ENCODE data around the gene MAP4K2. TPM values are rescaled to one million over a fixed set of nuclear protein-coding genes. Genes with fewer than 3 reads are reported as not detected.
A peak's percentile ranks its signal among the peaks of the same experiment; 100 is the strongest.

The MAP4K2 gene
- total and polyA plus RNA-seq, 2 donors from 2014 or later: 12.5 to 15.4 TPM

GRCh38 chr11:64750361-64751054 lies 52.5 kb downstream of the MAP4K2 start:
- FAIRE-seq (no peak), DNase-seq (peak in 2 of 5 donors; percentile 42 to 46)
- peak; percentile 7 for TF ChIP-seq CTCF (IDR thresholded peaks at IDR 0.05; ENCODE audit: borderline replicate concordance, extremely low read depth, insufficient read depth)
- Histone ChIP-seq H3K9me3 (ENCODE audit: control insufficient read depth in 2 of 3, insufficient read depth in 1 of 3, low read length in 3 of 3) (no peaks in the 10 kb centered on the region), H3K4me1 (ENCODE audit: control insufficient read depth in 2 of 3, insufficient read depth in 2 of 3, low read depth in 1 of 3, low read length in 3 of 3) (peaks cover 0 to 1% (median 0%) of the 10 kb centered on the region in 3 donors), H3K36me3 (ENCODE audit: control insufficient read depth in 2 of 3, insufficient read depth in 3 of 3, low read length in 3 of 3) (no peaks in the 10 kb centered on the region), H3K27me3 (ENCODE audit: control insufficient read depth, insufficient read depth, low read length) (no peaks in the 10 kb centered on the region), H3K9ac (ENCODE audit: low read length in 3 of 3) (no peak overlapping the region), H3K4me3 (ENCODE audit: low read length in 3 of 3) (no peak overlapping the region), H3K27ac (ENCODE audit: low read depth in 2 of 2, low read length in 2 of 2) (no peak overlapping the region)
- intact Hi-C loops (cut with DNase I): no loop called here

GRCh38 chr11:64747961-64748665 lies 54.9 kb downstream of the MAP4K2 start:
- H3K4me1 ChIP-seq (ENCODE audit: control insufficient read depth in 2 of 3, insufficient read depth in 2 of 3, low read depth in 1 of 3, low read length in 3 of 3): peaks cover 0 to 8% (median 0%) of the 10 kb centered on the region in 3 donors
- FAIRE-seq: no peak
- no peak overlapping the region for H3K27ac ChIP-seq (ENCODE audit: low read depth in 2 of 2, low read length in 2 of 2)
- intact Hi-C loops (cut with DNase I): no loop called here
- DNase-seq: peak in 1 of 5 donors; percentile 22
- no peak for TF ChIP-seq CTCF (IDR thresholded peaks at IDR 0.05; ENCODE audit: borderline replicate concordance, extremely low read depth, insufficient read depth)
- H3K9me3 ChIP-seq (ENCODE audit: control insufficient read depth in 2 of 3, insufficient read depth in 1 of 3, low read length in 3 of 3): no peaks in the 10 kb centered on the region
- H3K36me3 ChIP-seq (ENCODE audit: control insufficient read depth in 2 of 3, insufficient read depth in 3 of 3, low read length in 3 of 3): no peaks in the 10 kb centered on the region
- H3K4me3 ChIP-seq (ENCODE audit: low read length in 3 of 3): no peak overlapping the region
- H3K27me3 ChIP-seq (ENCODE audit: control insufficient read depth, insufficient read depth, low read length): peaks cover 6% of the 10 kb centered on the region
- no peak overlapping the region for H3K9ac ChIP-seq (ENCODE audit: low read length in 3 of 3)

DNA sequence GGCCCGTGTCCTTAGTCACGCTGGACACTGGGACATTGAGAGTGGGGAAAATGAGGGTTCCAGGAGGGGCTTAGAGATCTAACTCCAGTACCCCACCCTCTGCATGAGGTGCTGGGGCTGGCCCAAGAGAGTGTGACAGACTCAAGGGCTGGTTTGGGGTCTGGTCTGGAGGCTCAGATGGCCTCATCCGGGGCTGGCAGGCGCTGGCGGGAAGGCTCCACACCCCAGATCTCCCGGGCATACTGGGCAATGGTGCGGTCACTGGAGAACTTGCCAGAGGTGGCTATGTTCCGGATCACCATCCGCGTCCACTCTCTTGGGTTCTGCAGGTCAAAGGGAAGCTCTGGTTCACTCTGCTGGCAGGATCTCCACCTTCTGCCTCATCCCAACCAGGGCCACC lies 56.5 kb downstream of the MAP4K2 start:
- TF ChIP-seq CTCF (IDR thresholded peaks at IDR 0.05; ENCODE audit: borderline replicate concordance, extremely low read depth, insufficient read depth): no peak
- Histone ChIP-seq H3K4me3 (ENCODE audit: low read length in 3 of 3) (no peak overlapping the region), H3K27ac (ENCODE audit: low read depth in 2 of 2, low read length in 2 of 2) (peak overlapping the region; percentile 49 to 92), H3K36me3 (ENCODE audit: control insufficient read depth in 2 of 3, insufficient read depth in 3 of 3, low read length in 3 of 3) (no peaks in the 10 kb centered on the region), H3K9me3 (ENCODE audit: control insufficient read depth in 2 of 3, insufficient read depth in 1 of 3, low read length in 3 of 3) (no peaks in the 10 kb centered on the region), H3K9ac (ENCODE audit: low read length in 3 of 3) (no peak overlapping the region), H3K27me3 (ENCODE audit: control insufficient read depth, insufficient read depth, low read length) (peaks cover 6% of the 10 kb centered on the region), H3K4me1 (ENCODE audit: control insufficient read depth in 2 of 3, insufficient read depth in 2 of 3, low read depth in 1 of 3, low read length in 3 of 3) (peaks cover 0 to 10% (median 3%) of the 10 kb centered on the region in 3 donors)
- no peak for FAIRE-seq
- peak in 2 of 5 donors; percentile 50 to 76 for DNase-seq
- intact Hi-C loops (cut with DNase I): no loop called here

All from kidney (tissue), 14 donors.